Measurements from ENCODE around the gene GRM4. TPM values are rescaled to one million over a fixed set of nuclear protein-coding genes. Genes with fewer than 3 reads are reported as not detected.

The GRM4 gene
- total RNA-seq, 1 donor from 2014 or later, result not detected

DNA sequence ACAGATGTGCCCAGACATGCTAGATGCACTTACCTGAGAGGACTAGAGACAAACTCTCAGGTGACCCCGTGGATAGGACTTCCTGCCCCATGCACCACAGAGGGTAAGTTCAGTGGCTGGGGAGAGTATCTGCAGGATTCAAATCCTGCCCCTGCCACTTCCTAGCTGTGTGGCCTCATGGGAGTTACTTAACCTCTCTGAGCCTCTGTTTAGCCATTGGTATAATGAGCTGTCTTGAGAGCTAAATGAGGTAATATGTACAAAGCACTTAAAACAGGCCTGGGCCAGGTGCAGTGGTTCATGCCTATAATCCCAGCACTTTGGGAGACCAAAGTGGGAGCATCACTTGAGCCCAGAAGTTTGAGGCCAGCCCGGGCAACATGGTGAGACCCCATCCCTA lies 59.3 kb downstream of the GRM4 start:
- no peaks in the 10 kb centered on the region for H3K36me3 ChIP-seq
- H3K9me3 ChIP-seq, result no peaks in the 10 kb centered on the region
- intact Hi-C loops (cut with DNase I), result no loop called here
- no peaks in the 10 kb centered on the region for H3K4me1 ChIP-seq
- no peak for ATAC-seq
- no peak overlapping the region for H3K4me3 ChIP-seq
- H3K27me3 ChIP-seq (ENCODE audit: low read depth), result no peaks in the 10 kb centered on the region
- no peak overlapping the region for H3K27ac ChIP-seq
- TF ChIP-seq, protein P1, sequence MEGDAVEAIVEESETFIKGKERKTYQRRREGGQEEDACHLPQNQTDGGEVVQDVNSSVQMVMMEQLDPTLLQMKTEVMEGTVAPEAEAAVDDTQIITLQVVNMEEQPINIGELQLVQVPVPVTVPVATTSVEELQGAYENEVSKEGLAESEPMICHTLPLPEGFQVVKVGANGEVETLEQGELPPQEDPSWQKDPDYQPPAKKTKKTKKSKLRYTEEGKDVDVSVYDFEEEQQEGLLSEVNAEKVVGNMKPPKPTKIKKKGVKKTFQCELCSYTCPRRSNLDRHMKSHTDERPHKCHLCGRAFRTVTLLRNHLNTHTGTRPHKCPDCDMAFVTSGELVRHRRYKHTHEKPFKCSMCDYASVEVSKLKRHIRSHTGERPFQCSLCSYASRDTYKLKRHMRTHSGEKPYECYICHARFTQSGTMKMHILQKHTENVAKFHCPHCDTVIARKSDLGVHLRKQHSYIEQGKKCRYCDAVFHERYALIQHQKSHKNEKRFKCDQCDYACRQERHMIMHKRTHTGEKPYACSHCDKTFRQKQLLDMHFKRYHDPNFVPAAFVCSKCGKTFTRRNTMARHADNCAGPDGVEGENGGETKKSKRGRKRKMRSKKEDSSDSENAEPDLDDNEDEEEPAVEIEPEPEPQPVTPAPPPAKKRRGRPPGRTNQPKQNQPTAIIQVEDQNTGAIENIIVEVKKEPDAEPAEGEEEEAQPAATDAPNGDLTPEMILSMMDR (IDR thresholded peaks at IDR 0.05), result no peak
- DNase-seq, result no peak

DNA sequence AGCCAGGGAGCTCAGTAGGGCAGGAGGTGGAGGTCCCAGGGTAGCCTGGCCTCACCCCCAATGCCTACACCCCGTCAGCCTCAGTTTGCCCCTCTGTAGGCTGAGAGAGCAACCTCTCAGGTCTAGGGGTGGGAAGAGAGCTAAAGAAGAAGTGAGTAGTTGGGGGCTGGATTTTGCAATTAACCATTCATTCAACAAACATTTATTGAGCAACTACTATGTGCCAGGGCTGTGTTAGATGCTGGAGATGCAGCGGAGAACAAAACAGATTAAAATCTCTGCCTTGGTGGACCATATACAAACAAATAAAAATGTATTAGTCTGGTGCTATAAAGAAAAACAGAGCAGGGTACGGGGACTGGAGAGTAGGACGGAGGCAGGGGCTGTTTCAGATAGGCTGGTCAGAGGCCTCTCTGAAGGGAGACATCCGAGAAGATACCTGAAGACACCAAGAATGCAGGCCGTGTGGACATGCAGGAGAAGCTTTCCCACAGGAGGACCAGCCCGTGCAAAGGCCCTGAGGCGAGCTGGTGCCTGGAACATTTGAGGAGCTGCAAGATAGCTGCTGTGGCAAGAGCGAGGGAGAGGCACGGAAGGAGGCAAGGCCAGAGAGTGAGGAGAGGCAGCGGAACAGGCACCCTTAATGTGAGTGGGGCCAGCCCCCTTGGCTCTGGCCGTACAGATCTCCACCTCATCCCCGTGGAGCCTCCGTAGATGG lies 60.3 kb downstream of the GRM4 start:
- intact Hi-C loops (cut with DNase I), result no loop called here
- no peaks in the 10 kb centered on the region for H3K9me3 ChIP-seq
- DNase-seq, result no peak
- H3K4me3 ChIP-seq, result no peak overlapping the region
- no peaks in the 10 kb centered on the region for H3K27me3 ChIP-seq (ENCODE audit: low read depth)
- no peaks in the 10 kb centered on the region for H3K4me1 ChIP-seq
- H3K36me3 ChIP-seq, result no peaks in the 10 kb centered on the region
- no peak for ATAC-seq
- TF ChIP-seq, protein P1 (IDR thresholded peaks at IDR 0.05), result no peak
- no peak overlapping the region for H3K27ac ChIP-seq

DNA sequence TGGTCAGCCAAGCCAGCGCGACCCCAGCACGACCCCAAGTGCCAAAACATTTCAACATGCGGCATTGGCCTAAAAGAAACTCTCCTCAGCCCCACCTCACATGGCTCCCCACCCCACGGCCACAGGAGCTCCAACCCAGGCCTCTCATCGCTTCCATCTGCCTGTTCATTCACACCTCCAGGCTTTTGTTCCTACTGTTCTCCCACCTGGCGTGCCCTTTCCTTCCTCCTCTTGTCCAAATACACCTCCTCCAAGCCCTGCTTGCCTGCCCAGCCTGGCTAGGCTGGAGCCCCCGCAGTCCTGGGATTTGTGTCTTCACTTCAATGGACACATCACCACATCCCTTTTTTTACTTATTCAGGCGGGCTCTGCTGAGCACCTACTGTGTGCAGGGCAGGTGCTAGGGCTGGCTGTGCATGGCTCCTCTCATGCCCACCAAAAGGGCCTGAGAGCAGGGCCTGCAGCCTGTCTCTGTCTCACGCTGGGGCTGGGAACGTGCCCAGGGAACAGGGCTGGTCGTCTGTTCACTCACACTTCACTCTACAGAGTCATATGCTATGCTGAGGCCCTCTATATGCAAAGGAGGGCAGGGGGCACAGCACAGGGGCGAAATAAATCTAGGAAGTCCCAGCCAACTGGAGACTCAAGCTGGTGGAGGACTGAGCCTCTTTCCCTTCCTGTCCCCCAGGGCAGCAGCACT lies 61.1 kb downstream of the GRM4 start:
- Histone ChIP-seq H3K36me3 (no peaks in the 10 kb centered on the region), H3K4me1 (no peaks in the 10 kb centered on the region), H3K4me3 (no peak overlapping the region), H3K27ac (no peak overlapping the region), H3K27me3 (ENCODE audit: low read depth) (no peaks in the 10 kb centered on the region), H3K9me3 (no peaks in the 10 kb centered on the region)
- no peak for DNase-seq
- intact Hi-C loops (cut with DNase I), result no loop called here
- TF ChIP-seq, protein P1 (IDR thresholded peaks at IDR 0.05), result no peak
- no peak for ATAC-seq

DNA sequence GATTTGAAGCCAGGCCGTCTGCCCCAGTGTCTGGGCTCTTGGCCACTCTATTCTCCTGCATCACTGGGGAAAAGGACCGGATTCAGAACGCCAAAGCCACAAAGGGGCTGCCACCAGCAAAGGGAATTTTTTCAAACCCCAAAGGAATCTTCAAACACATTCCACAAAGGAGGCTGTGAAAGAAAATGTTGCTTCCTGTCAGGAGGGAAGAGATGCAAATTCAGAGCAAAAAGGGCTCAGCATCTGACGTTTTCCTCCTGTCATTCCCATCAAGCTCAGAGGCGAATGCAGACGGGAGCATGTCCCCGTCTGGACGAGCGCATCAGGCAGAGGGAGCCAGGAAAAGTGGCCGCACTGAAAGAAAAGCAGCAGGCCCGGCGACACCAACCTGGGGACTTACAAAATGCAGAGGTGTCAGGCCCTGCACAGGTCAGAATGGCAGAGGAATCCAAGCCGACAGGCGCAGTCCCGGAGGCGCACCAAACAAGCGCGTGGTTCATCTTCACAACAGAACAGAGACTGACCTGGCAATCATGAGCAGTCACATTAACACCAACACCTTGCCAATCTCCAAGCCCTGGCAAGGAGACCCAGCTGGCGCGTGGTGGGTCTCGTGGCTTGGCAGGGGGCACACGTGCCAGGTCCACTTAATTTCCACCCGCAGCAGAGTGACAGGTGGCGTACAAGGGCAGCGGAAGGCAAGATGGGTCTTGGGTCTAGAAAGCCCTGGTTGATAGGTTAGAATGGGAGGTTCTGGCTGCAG lies 62.8 kb downstream of the GRM4 start:
- ATAC-seq, result no peak
- intact Hi-C loops (cut with DNase I), result no loop called here
- H3K27ac ChIP-seq, result no peak overlapping the region
- no peak overlapping the region for H3K4me3 ChIP-seq
- TF ChIP-seq, protein P1 (IDR thresholded peaks at IDR 0.05), result no peak
- H3K36me3 ChIP-seq, result no peaks in the 10 kb centered on the region
- H3K4me1 ChIP-seq, result no peaks in the 10 kb centered on the region
- H3K9me3 ChIP-seq, result no peaks in the 10 kb centered on the region
- H3K27me3 ChIP-seq (ENCODE audit: low read depth), result no peaks in the 10 kb centered on the region
- DNase-seq, result no peak

DNA sequence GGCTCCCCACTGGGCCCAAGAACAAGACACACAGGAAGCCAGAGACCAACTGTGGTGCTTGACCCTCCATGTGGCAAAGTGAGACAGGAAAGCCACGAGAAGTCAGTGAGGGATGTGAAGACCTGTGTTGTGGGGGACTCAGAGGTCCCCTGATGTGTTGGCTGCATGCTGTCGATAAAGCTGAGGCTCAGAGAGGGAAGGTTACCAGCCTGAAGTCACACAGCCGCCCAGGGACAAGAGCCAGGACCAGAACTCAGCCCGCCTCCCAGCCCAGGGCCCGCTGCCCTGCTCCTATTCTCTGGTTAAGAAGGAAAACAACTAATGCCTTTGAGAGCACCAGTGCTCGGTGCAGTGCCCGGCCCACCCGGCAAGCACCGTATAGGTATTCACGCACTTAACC lies 63.5 kb downstream of the GRM4 start:
- no peak for ATAC-seq
- TF ChIP-seq, protein P1 (IDR thresholded peaks at IDR 0.05), result no peak
- no peaks in the 10 kb centered on the region for H3K4me1 ChIP-seq
- no peaks in the 10 kb centered on the region for H3K36me3 ChIP-seq
- no peak for DNase-seq
- intact Hi-C loops (cut with DNase I), result no loop called here
- no peaks in the 10 kb centered on the region for H3K9me3 ChIP-seq
- no peak overlapping the region for H3K4me3 ChIP-seq
- H3K27me3 ChIP-seq (ENCODE audit: low read depth), result no peaks in the 10 kb centered on the region
- H3K27ac ChIP-seq, result no peak overlapping the region

Data from lower lobe of right lung (tissue), 2 donors.